ENCODE data around the gene TPP2. TPM values are rescaled to one million over a fixed set of nuclear protein-coding genes. Genes with fewer than 3 reads are reported as not detected.

The TPP2 gene
- total and polyA plus RNA-seq, 9 of the 15 experiments (the other 6 are each of a cell fraction or from before 2014, with no cell fraction given) = 18.8 to 87.7 (median 55.9) TPM

DNA sequence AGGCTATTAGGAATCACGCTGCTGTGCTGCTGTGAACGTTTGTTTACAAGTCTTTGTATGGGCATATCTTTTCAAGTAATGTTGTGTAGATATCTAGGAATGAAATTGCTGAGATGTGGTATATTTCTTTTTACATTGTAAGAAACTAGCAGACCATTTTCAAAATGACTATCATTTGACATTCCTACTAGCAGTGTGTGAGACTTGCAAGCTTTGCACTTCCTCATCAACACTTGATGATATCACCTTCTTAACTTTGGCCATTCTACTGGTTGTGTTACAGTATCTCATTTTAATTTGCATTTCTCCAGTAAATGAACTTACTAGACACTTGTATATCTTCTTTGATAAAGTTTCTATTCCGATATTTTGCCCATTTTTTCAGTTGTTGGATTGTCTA is 85.9 kb downstream of the TPP2 start:
- ChIA-PET POLR2A (interaction anchor here (0.5 to 1.2 kb wide), 2 partner anchors 10 to 87 kb away, joined by 3 to 4 read pairs; no protein-coding TSS in a partner anchor), CTCF (ENCODE audit: low intra/inter-chr PET ratio) (no interaction called here)
- Histone ChIP-seq H3K27me3 (ENCODE audit: control insufficient read depth in 2 of 2, insufficient read depth in 2 of 2, low read length in 2 of 2) (no peaks in the 10 kb centered on the region; a peak in 1 of 5 replicates), H4K20me1 (replicated peaks; ENCODE audit: control insufficient read depth, insufficient read depth, low read length) (no peaks in the 10 kb centered on the region), H3K9me1 (ENCODE audit: control insufficient read depth, insufficient read depth, low read length) (no peaks in the 10 kb centered on the region), H3K4me1 (replicated peaks in 1 of 2; ENCODE audit: control insufficient read depth in 2 of 2, insufficient read depth in 2 of 2, low read length in 2 of 2) (no peaks in the 10 kb centered on the region), H3K4me3 (no peak overlapping the region), H3K9me3 (replicated peaks; ENCODE audit: control insufficient read depth, insufficient read depth, low read depth, low read length) (no peaks in the 10 kb centered on the region), H3K36me3 (ENCODE audit: control insufficient read depth, insufficient read depth, low read length) (peaks cover 18% of the 10 kb centered on the region), H3K4me2 (ENCODE audit: insufficient read depth, low read length) (no peak overlapping the region), H3K79me2 (ENCODE audit: control insufficient read depth, insufficient read depth, low read length) (no peaks in the 10 kb centered on the region), H3K27ac (ENCODE audit: extremely low read depth, low read depth, low read length) (no peak overlapping the region), H3K9ac (ENCODE audit: insufficient read depth in 1 of 2, low read depth in 2 of 2, low read length in 2 of 2) (no peak overlapping the region), H2AFZ (ENCODE audit: low read depth, low read length) (no peak overlapping the region)
- BruUV-seq (replicated peaks) = no TSS peak
- FAIRE-seq (no peak), DNase-seq (ENCODE audit: extremely low read depth in 1 of 4, low spot score in 3 of 4) (no peak), ATAC-seq (no peak)
- 7% methylated on average over 3 of the region's 3 CpGs for WGBS (ENCODE audit: insufficient coverage, low coverage, missing lambda C conversion rate)
- no peak for TF ChIP-seq KLF6 (CRISPR knock-in tag; IDR thresholded peaks at IDR 0.05; ENCODE audit: borderline replicate concordance)
- TF ChIP-seq, protein P1, sequence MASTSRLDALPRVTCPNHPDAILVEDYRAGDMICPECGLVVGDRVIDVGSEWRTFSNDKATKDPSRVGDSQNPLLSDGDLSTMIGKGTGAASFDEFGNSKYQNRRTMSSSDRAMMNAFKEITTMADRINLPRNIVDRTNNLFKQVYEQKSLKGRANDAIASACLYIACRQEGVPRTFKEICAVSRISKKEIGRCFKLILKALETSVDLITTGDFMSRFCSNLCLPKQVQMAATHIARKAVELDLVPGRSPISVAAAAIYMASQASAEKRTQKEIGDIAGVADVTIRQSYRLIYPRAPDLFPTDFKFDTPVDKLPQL (IDR thresholded peaks at IDR 0.05; ENCODE audit: extremely low read depth, insufficient read length) = no peak
- peak; percentile 15 for TF ChIP-seq ZFP36 (IDR thresholded peaks at IDR 0.05; ENCODE audit: low read depth, low read length, partially characterized antibody)
- TF ChIP-seq RCOR1 (IDR thresholded peaks at IDR 0.05; ENCODE audit: borderline replicate concordance in 1 of 2, low read depth in 2 of 2, low read length in 2 of 2) = no peak
- intact Hi-C loops (cut with micrococcal nuclease) (no loop called here), in situ Hi-C loops (cut with MboI) (no loop called here)

DNA sequence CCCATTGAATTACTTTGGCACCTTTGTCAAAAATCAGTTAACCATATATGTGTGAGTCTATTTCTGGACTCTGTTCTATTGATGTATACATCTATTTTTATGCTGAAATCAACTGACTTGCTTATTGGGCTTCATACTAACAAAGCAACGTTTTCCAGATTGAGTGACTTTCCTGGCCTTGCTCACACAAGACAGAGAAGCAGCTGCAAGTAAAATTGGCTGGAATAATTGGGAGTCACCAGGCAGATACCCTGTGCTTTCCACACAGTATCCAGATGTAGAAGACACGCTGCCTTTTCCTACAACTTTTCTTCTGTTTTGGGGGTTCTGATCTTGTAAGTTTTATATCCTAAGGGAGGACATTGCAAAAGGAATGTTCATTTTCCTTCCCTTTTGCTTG is 86.9 kb downstream of the TPP2 start:
- intact Hi-C loops (cut with micrococcal nuclease) = no loop called here
- DNase-seq (ENCODE audit: extremely low read depth in 1 of 4, low spot score in 3 of 4) = no peak
- Histone ChIP-seq H3K27ac (ENCODE audit: extremely low read depth, low read depth, low read length) (no peak overlapping the region), H4K20me1 (replicated peaks; ENCODE audit: control insufficient read depth, insufficient read depth, low read length) (no peaks in the 10 kb centered on the region), H3K4me2 (ENCODE audit: insufficient read depth, low read length) (no peak overlapping the region), H2AFZ (ENCODE audit: low read depth, low read length) (no peak overlapping the region), H3K9ac (ENCODE audit: insufficient read depth in 1 of 2, low read depth in 2 of 2, low read length in 2 of 2) (no peak overlapping the region), H3K9me1 (ENCODE audit: control insufficient read depth, insufficient read depth, low read length) (no peaks in the 10 kb centered on the region), H3K4me1 (replicated peaks in 1 of 2; ENCODE audit: control insufficient read depth in 2 of 2, insufficient read depth in 2 of 2, low read length in 2 of 2) (no peaks in the 10 kb centered on the region), H3K4me3 (no peak overlapping the region), H3K9me3 (replicated peaks; ENCODE audit: control insufficient read depth, insufficient read depth, low read depth, low read length) (no peaks in the 10 kb centered on the region), H3K36me3 (ENCODE audit: control insufficient read depth, insufficient read depth, low read length) (peaks cover 9% of the 10 kb centered on the region; the same call in 1 of the 3 replicates), H3K27me3 (ENCODE audit: control insufficient read depth in 2 of 2, insufficient read depth in 2 of 2, low read length in 2 of 2) (no peaks in the 10 kb centered on the region; a peak in 2 of 5 replicates), H3K79me2 (ENCODE audit: control insufficient read depth, insufficient read depth, low read length) (no peaks in the 10 kb centered on the region)
- POLR2A ChIA-PET = interaction anchor here (1.2 kb wide), 1 partner anchor 9 kb away, joined by 4 read pairs; no protein-coding TSS in a partner anchor
- in situ Hi-C loops (cut with MboI) = no loop called here
- no peak for ATAC-seq
- CTCF ChIA-PET (ENCODE audit: low intra/inter-chr PET ratio) = no interaction called here
- no peak for FAIRE-seq
- no TSS peak for BruUV-seq (replicated peaks)
- TF ChIP-seq CBFA2T3 (IDR thresholded peaks at IDR 0.05) (no peak), ZNF23 (CRISPR knock-in tag; IDR thresholded peaks at IDR 0.05) (no peak), ETS2 (tag; IDR thresholded peaks at IDR 0.05; ENCODE audit: borderline replicate concordance, poor library complexity, severe bottlenecking) (no peak)
- TF ChIP-seq, protein P2, sequence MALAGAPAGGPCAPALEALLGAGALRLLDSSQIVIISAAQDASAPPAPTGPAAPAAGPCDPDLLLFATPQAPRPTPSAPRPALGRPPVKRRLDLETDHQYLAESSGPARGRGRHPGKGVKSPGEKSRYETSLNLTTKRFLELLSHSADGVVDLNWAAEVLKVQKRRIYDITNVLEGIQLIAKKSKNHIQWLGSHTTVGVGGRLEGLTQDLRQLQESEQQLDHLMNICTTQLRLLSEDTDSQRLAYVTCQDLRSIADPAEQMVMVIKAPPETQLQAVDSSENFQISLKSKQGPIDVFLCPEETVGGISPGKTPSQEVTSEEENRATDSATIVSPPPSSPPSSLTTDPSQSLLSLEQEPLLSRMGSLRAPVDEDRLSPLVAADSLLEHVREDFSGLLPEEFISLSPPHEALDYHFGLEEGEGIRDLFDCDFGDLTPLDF (CRISPR knock-in tag; IDR thresholded peaks at IDR 0.05) = no peak
- WGBS (ENCODE audit: insufficient coverage, low coverage, missing lambda C conversion rate) = 33% methylated on average over 2 of the region's 2 CpGs

Measured in K562 (cell line).